ENCODE measurements around the gene PGF. TPM values are rescaled to one million over a fixed set of nuclear protein-coding genes. Genes with fewer than 3 reads are reported as not detected.

The PGF gene
- polyA plus RNA-seq, 3 donors: 0.03 TPM; not detected in 2

- no peaks in the 10 kb centered on the region for H3K79me2 ChIP-seq (ENCODE audit: insufficient read depth, low read length)
- no peak for DNase-seq
- no peaks in the 10 kb centered on the region for H3K9me3 ChIP-seq (replicated peaks in 1 of 2; ENCODE audit: control insufficient read depth in 1 of 2, insufficient read depth in 1 of 2, low read length in 2 of 2)
- H2AFZ ChIP-seq (ENCODE audit: insufficient read depth, low read depth, low read length, poor library complexity, severe bottlenecking): no peak overlapping the region
- H3K27me3 ChIP-seq (ENCODE audit: control insufficient read depth in 2 of 2, insufficient read depth in 2 of 2, low read length in 2 of 2): peaks cover 3 to 23% of the 10 kb centered on the region in 2 donors
- H3K4me1 ChIP-seq (ENCODE audit: control insufficient read depth in 1 of 2, insufficient read depth in 2 of 2, low read length in 2 of 2): peaks cover 9 to 14% of the 10 kb centered on the region in 2 donors
- TF ChIP-seq, protein P1, sequence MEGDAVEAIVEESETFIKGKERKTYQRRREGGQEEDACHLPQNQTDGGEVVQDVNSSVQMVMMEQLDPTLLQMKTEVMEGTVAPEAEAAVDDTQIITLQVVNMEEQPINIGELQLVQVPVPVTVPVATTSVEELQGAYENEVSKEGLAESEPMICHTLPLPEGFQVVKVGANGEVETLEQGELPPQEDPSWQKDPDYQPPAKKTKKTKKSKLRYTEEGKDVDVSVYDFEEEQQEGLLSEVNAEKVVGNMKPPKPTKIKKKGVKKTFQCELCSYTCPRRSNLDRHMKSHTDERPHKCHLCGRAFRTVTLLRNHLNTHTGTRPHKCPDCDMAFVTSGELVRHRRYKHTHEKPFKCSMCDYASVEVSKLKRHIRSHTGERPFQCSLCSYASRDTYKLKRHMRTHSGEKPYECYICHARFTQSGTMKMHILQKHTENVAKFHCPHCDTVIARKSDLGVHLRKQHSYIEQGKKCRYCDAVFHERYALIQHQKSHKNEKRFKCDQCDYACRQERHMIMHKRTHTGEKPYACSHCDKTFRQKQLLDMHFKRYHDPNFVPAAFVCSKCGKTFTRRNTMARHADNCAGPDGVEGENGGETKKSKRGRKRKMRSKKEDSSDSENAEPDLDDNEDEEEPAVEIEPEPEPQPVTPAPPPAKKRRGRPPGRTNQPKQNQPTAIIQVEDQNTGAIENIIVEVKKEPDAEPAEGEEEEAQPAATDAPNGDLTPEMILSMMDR (IDR thresholded peaks at IDR 0.05): no peak
- Mint-ChIP-seq H3K27me3 (ENCODE audit: low read depth in 3 of 3) (peaks cover 15 to 38% (median 21%) of the 10 kb centered on the region in 3 donors), H3K27ac (no peak overlapping the region), H3K36me3 (no peaks in the 10 kb centered on the region), H3K4me1 (peaks cover 6% of the 10 kb centered on the region), H3K9me3 (peaks cover 0 to 3% (median 0%) of the 10 kb centered on the region in 7 donors), H3K4me3 (peak overlapping the region in 1 of 2 donors; percentile 26)
- no peak overlapping the region for H3K27ac ChIP-seq (ENCODE audit: low read depth in 1 of 2, low read length in 2 of 2)
- no peaks in the 10 kb centered on the region for H4K20me1 ChIP-seq (ENCODE audit: insufficient read depth, low read length)
- intact Hi-C loops (cut with micrococcal nuclease): no loop called here
- peak overlapping the region in 1 of 3 experiments; percentile 73 for H3K4me3 ChIP-seq (replicated peaks in 1 of 3; ENCODE audit: low read depth in 2 of 3, low read length in 3 of 3)
- 76% methylated on average over 11 of the region's 18 CpGs for WGBS (ENCODE audit: insufficient coverage)
- no peaks in the 10 kb centered on the region for H3K36me3 ChIP-seq (replicated peaks in 1 of 2; ENCODE audit: control insufficient read depth in 1 of 2, insufficient read depth in 2 of 2, low read length in 2 of 2)
- peak overlapping the region; percentile 46 for H3K9ac ChIP-seq (ENCODE audit: insufficient read depth, low read length, poor library complexity, severe bottlenecking)
- H3K4me2 ChIP-seq (replicated peaks; ENCODE audit: extremely low read depth, low read length, poor library complexity, severe bottlenecking): peak overlapping the region; percentile 80
These were observed 1.0 kb downstream of the PGF start for GRCh38 chr14:74954232-74954946.

GRCh38 chr14:74953686-74954085, 1.7 kb downstream of the PGF start:
- Histone ChIP-seq H3K4me2 (replicated peaks; ENCODE audit: extremely low read depth, low read length, poor library complexity, severe bottlenecking) (no peak overlapping the region), H3K9me3 (replicated peaks in 1 of 2; ENCODE audit: control insufficient read depth in 1 of 2, insufficient read depth in 1 of 2, low read length in 2 of 2) (no peaks in the 10 kb centered on the region), H4K20me1 (ENCODE audit: insufficient read depth, low read length) (no peaks in the 10 kb centered on the region), H3K4me3 (replicated peaks in 1 of 3; ENCODE audit: low read depth in 2 of 3, low read length in 3 of 3) (no peak overlapping the region), H3K9ac (ENCODE audit: insufficient read depth, low read length, poor library complexity, severe bottlenecking) (no peak overlapping the region), H3K27ac (ENCODE audit: low read depth in 1 of 2, low read length in 2 of 2) (no peak overlapping the region), H3K27me3 (ENCODE audit: control insufficient read depth in 2 of 2, insufficient read depth in 2 of 2, low read length in 2 of 2) (peaks cover 3 to 23% of the 10 kb centered on the region in 2 donors), H3K36me3 (replicated peaks in 1 of 2; ENCODE audit: control insufficient read depth in 1 of 2, insufficient read depth in 2 of 2, low read length in 2 of 2) (no peaks in the 10 kb centered on the region), H3K4me1 (ENCODE audit: control insufficient read depth in 1 of 2, insufficient read depth in 2 of 2, low read length in 2 of 2) (peaks cover 9 to 13% of the 10 kb centered on the region in 2 donors), H2AFZ (ENCODE audit: insufficient read depth, low read depth, low read length, poor library complexity, severe bottlenecking) (no peak overlapping the region), H3K79me2 (ENCODE audit: insufficient read depth, low read length) (no peaks in the 10 kb centered on the region)
- intact Hi-C loops (cut with micrococcal nuclease): no loop called here
- H3K4me1 Mint-ChIP-seq: peaks cover 4% of the 10 kb centered on the region
- H3K27ac Mint-ChIP-seq: peak overlapping the region in 1 of 7 donors; percentile 15
- H3K36me3 Mint-ChIP-seq: no peaks in the 10 kb centered on the region
- no peak overlapping the region for H3K4me3 Mint-ChIP-seq
- TF ChIP-seq, protein P1 (IDR thresholded peaks at IDR 0.05): no peak
- peaks cover 0 to 3% (median 0%) of the 10 kb centered on the region in 7 donors for H3K9me3 Mint-ChIP-seq
- H3K27me3 Mint-ChIP-seq (ENCODE audit: low read depth in 3 of 3): peaks cover 15 to 38% (median 21%) of the 10 kb centered on the region in 3 donors
- 100% methylated on average over 3 of the region's 5 CpGs for WGBS (ENCODE audit: insufficient coverage)
- no peak for DNase-seq
